Nephron progenitor cell (in vitro differentiated cells): ENCODE data around the gene KLKB1.

Experiments used
- DNase-seq: peaks from one replicate; pipeline ENCODE4 v3.0.0; 2021
- H3K27ac Mint-ChIP-seq: 2 replicates; pipeline ENCODE4 v1.8.0; 2021; ENCODE audit warnings: mild to moderate bottlenecking, moderate library complexity, mixed read lengths
- H3K27me3 Mint-ChIP-seq: 2 replicates; pipeline ENCODE4 v1.8.0; 2021; ENCODE audit warnings: mild to moderate bottlenecking, low read depth, mixed read lengths; ENCODE audit not compliant: poor library complexity
- H3K36me3 Mint-ChIP-seq: 2 replicates; pipeline ENCODE4 v1.8.0; 2021; ENCODE audit warnings: low read depth, mixed read lengths
- H3K4me1 Mint-ChIP-seq: 2 replicates; pipeline ENCODE4 v1.8.0; 2021; ENCODE audit warnings: mixed read lengths
- H3K4me3 Mint-ChIP-seq: 2 replicates; pipeline ENCODE4 v1.8.0; 2021; ENCODE audit warnings: mild to moderate bottlenecking, moderate library complexity, mixed read lengths
- H3K9me3 Mint-ChIP-seq: 2 replicates; pipeline ENCODE4 v1.8.0; 2021; ENCODE audit warnings: mild to moderate bottlenecking, moderate library complexity, mixed read lengths
- CTCF ChIP-seq: fragments of 200-600 bp; sonication (generic); IDR thresholded peaks from 2 replicates; pipeline ENCODE4 v1.5.0; 2021; ENCODE audit warnings: antibody characterized with exemption

KLKB1 gene

GRCh38 chr4:186283311-186283710 is 56.0 kb downstream of the KLKB1 start:
- Mint-ChIP-seq H3K4me3 (no peak overlapping the region), H3K4me1 (peaks cover 5% of the 10 kb centered on the region), H3K36me3 (no peaks in the 10 kb centered on the region), H3K9me3 (no peaks in the 10 kb centered on the region), H3K27ac (no peak overlapping the region), H3K27me3 (no peaks in the 10 kb centered on the region)
- DNase-seq, result no peak
- TF ChIP-seq CTCF, result no peak

DNA sequence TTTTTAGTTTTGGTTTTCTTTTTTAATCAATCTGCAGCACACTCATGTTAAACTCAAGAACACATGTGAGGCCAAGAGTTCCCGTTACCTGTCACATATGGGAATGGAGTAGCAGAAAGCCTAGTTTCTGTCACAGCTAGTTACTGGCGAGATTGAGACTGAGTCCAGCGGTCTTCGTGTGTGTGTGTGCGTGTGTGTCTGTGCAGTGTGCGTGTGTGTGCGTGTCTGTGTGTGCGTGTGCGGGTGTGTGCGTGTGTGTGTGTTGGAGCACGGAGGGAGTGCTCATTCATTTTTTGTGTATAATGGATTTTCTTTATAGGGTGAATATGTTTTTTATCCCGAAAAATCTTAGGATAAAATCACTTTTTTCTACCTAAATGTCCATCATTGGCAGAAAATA is 57.8 kb downstream of the KLKB1 start:
- Mint-ChIP-seq H3K36me3 (no peaks in the 10 kb centered on the region), H3K27ac (no peak overlapping the region), H3K4me3 (no peak overlapping the region), H3K27me3 (peaks cover 5% of the 10 kb centered on the region), H3K4me1 (peaks cover 5% of the 10 kb centered on the region), H3K9me3 (no peaks in the 10 kb centered on the region)
- DNase-seq, result no peak
- no peak for TF ChIP-seq CTCF

DNA sequence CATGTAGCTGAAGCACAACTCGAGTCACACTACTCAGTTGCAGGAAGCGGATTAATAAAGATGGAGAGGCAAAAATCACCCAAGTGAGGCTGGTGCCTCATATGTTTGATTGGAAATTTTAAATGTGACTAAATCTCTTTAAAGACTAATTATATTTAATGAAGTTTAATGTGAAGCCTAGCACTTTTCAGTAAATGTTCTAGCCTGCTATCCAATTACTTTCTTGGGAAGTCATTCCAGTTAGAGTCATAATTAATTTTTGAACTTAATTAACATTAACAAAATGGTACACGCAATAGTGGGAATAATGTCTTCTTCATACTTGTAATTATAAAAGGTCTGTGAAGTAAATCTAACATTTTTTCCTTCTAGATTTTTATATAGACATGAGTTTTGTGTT is 59.3 kb downstream of the KLKB1 start:
- no peak for DNase-seq
- no peak for TF ChIP-seq CTCF
- Mint-ChIP-seq H3K4me1 (peaks cover 5% of the 10 kb centered on the region), H3K27ac (no peak overlapping the region), H3K27me3 (peaks cover 5% of the 10 kb centered on the region), H3K9me3 (no peaks in the 10 kb centered on the region), H3K36me3 (no peaks in the 10 kb centered on the region), H3K4me3 (no peak overlapping the region)

DNA sequence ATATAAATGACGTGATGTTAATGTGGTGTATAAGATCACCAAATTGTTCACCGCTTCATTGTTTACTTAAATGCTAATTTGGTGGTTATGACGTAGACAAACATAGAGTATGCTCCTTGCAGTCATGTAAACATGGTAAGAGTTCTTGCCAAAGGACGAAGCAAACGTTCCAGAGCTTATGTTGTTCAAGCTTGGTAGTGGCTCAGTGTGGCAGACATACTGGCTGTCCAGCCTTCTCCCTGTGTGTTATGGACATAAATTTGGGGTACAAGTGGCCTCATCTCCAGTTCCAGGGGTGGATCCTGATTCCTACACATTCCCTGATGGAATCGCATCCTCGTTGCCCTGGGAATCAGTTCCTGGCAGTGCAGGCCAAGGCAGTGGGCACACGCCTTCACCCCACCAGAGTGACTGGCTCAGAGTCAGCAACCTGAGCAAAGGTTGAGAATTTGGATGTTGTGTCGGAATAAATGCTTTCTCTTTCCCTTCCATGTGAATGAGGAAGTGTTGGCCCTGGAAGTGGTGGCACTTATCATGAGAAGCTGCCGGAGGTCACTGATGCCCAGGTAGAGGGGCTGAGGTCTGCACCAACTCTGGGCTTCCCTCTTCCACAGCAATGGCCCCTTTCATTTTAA is 64.1 kb downstream of the KLKB1 start:
- Mint-ChIP-seq H3K27ac (no peak overlapping the region), H3K9me3 (no peaks in the 10 kb centered on the region), H3K4me1 (no peaks in the 10 kb centered on the region), H3K4me3 (no peak overlapping the region), H3K27me3 (peaks cover 11% of the 10 kb centered on the region), H3K36me3 (no peaks in the 10 kb centered on the region)
- TF ChIP-seq CTCF, result no peak
- DNase-seq, result no peak

GRCh38 chr4:186294160-186294559 is 66.9 kb downstream of the KLKB1 start:
- Mint-ChIP-seq H3K27ac (no peak overlapping the region), H3K4me1 (peaks cover 6% of the 10 kb centered on the region), H3K27me3 (peaks cover 22% of the 10 kb centered on the region), H3K9me3 (no peaks in the 10 kb centered on the region), H3K4me3 (no peak overlapping the region), H3K36me3 (no peaks in the 10 kb centered on the region)
- DNase-seq, result no peak
- no peak for TF ChIP-seq CTCF

DNA sequence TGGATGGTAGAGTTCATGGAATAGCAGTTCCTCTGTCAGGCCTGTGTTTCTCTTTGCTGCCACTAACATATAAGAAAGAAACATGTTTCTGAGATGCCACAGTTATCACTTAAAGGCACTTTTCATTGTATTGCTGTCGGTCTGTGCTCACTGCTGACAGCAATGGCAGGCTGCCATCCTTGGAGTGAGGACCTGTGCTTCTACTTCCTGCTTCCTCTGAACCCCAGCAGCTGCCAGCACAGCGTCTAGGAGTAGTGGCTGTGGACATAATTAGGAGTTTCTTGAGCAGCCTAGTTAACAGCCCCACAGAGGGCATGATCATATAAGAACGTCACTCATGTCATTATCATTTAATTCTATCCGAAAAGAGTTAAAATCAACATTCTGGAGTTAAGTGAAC is 69.2 kb downstream of the KLKB1 start:
- Mint-ChIP-seq H3K27ac (no peak overlapping the region), H3K4me1 (peaks cover 6% of the 10 kb centered on the region), H3K4me3 (no peak overlapping the region), H3K27me3 (peaks cover 25% of the 10 kb centered on the region), H3K9me3 (no peaks in the 10 kb centered on the region), H3K36me3 (no peaks in the 10 kb centered on the region)
- TF ChIP-seq CTCF, result no peak
- no peak for DNase-seq
